Peyer's patch (tissue), 4 donors: ENCODE measurements around the gene STK24. TPM values are rescaled to one million over a fixed set of nuclear protein-coding genes. Genes with fewer than 3 reads are reported as not detected.

ENCODE experiments used
- DNase-seq, 3 donors: peaks; one replicate each; pipeline ENCODE4 v3.0.0-alpha.2; 2017 to 2019
- H3K27ac ChIP-seq, 4 donors: fragments of 200-600 bp; sonication (generic); one replicate each; pipeline ENCODE4 v1.5.1; 2016 to 2019
- H3K27me3 ChIP-seq, 2 donors: fragments of 200-600 bp; sonication (generic); one replicate each; pipeline ENCODE4 v1.5.1; 2019
- H3K36me3 ChIP-seq, 3 donors: fragments of 200-600 bp; sonication (generic); one replicate each; pipeline ENCODE4 v1.5.1; 2016 to 2019
- H3K4me1 ChIP-seq, 4 donors: fragments of 200-600 bp; sonication (generic); one replicate each; pipeline ENCODE4 v1.5.1; 2016 to 2019
- H3K4me3 ChIP-seq, 4 donors: fragments of 200-600 bp; sonication (generic); 1 replicate in 3 of 4; 2 replicates in 1 of 4; pipeline ENCODE4 v1.5.1; 2016 to 2019; ENCODE audit warnings: mild to moderate bottlenecking in 1 of 4
- H3K9me3 ChIP-seq, 4 donors: fragments of 200-600 bp; sonication (generic); one replicate each; pipeline ENCODE4 v1.5.1; 2016 to 2019; ENCODE audit warnings: mild to moderate bottlenecking in 1 of 4
- CTCF ChIP-seq, 6 experiments: fragments of 450-650 bp in 4 of 6; fragments of 200-600 bp in 2 of 6; sonication (generic) in 1 of 6; IDR thresholded peaks; one replicate each; pipeline ENCODE4 v1.5.1; 2017 to 2019; ENCODE audit warnings: antibody characterized with exemption in 6 of 6, mild to moderate bottlenecking in 3 of 6, moderate library complexity in 1 of 6
- POLR2A ChIP-seq, 2 donors: fragments of 450-650 bp; IDR thresholded peaks; one replicate each; pipeline ENCODE4 v1.5.1; 2017; ENCODE audit warnings: antibody characterized with exemption in 2 of 2, mild to moderate bottlenecking in 2 of 2, moderate library complexity in 2 of 2
- total RNA-seq, 4 donors: library from RNA; depleted of rRNA; stranded (reverse); fragments of >200 nt; gene quantifications; one replicate each; pipeline ENCODE4 v1.1.0, GENCODE V29; 2016

The STK24 gene
- total RNA-seq, 4 donors from 2014 or later = 84.2 to 137 (median 119) TPM

GRCh38 chr13:98443800-98444325 is 133.0 kb downstream of the STK24 start:
- peaks cover 0 to 6% (median 5%) of the 10 kb centered on the region in 4 donors for H3K4me1 ChIP-seq
- TF ChIP-seq CTCF (IDR thresholded peaks at IDR 0.05) = no peak
- no peak for TF ChIP-seq POLR2A (IDR thresholded peaks at IDR 0.05)
- H3K27me3 ChIP-seq = no peaks in the 10 kb centered on the region
- no peak overlapping the region for H3K27ac ChIP-seq
- no peak for DNase-seq
- no peaks in the 10 kb centered on the region for H3K9me3 ChIP-seq
- H3K4me3 ChIP-seq = no peak overlapping the region
- H3K36me3 ChIP-seq = peaks cover 0 to 31% (median 0%) of the 10 kb centered on the region in 3 donors

GRCh38 chr13:98443329-98443728 is 133.6 kb downstream of the STK24 start:
- peaks cover 0 to 28% (median 0%) of the 10 kb centered on the region in 3 donors for H3K36me3 ChIP-seq

GRCh38 chr13:98442391-98443230 is 134.3 kb downstream of the STK24 start:
- DNase-seq = no peak
- Histone ChIP-seq H3K4me1 (peaks cover 0 to 6% (median 5%) of the 10 kb centered on the region in 4 donors), H3K4me3 (no peak overlapping the region), H3K27me3 (no peaks in the 10 kb centered on the region), H3K27ac (no peak overlapping the region), H3K36me3 (peaks cover 0 to 21% (median 0%) of the 10 kb centered on the region in 3 donors), H3K9me3 (no peaks in the 10 kb centered on the region)
- TF ChIP-seq CTCF (IDR thresholded peaks at IDR 0.05) (no peak), POLR2A (IDR thresholded peaks at IDR 0.05) (no peak)

More at GRCh38 chr13:98443329-98443728, 133.6 kb downstream of the STK24 start:
- peaks cover 0 to 6% (median 5%) of the 10 kb centered on the region in 4 donors for H3K4me1 ChIP-seq
- no peaks in the 10 kb centered on the region for H3K9me3 ChIP-seq
- no peak overlapping the region for H3K27ac ChIP-seq
- no peaks in the 10 kb centered on the region for H3K27me3 ChIP-seq
- no peak overlapping the region for H3K4me3 ChIP-seq
- TF ChIP-seq POLR2A (IDR thresholded peaks at IDR 0.05) (no peak), CTCF (IDR thresholded peaks at IDR 0.05) (no peak)
- DNase-seq = no peak

- no peak for DNase-seq
- Histone ChIP-seq H3K36me3 (peaks cover 0 to 11% (median 0%) of the 10 kb centered on the region in 3 donors), H3K27me3 (no peaks in the 10 kb centered on the region), H3K4me1 (peaks cover 0 to 6% (median 5%) of the 10 kb centered on the region in 4 donors), H3K27ac (no peak overlapping the region), H3K9me3 (no peaks in the 10 kb centered on the region), H3K4me3 (no peak overlapping the region)
- TF ChIP-seq CTCF (IDR thresholded peaks at IDR 0.05) = no peak
- no peak for TF ChIP-seq POLR2A (IDR thresholded peaks at IDR 0.05)
Measured at GRCh38 chr13:98441056-98441676, 135.7 kb downstream of the STK24 start.

GRCh38 chr13:98440390-98441055 is 136.4 kb downstream of the STK24 start:
- TF ChIP-seq POLR2A (IDR thresholded peaks at IDR 0.05) (no peak), CTCF (IDR thresholded peaks at IDR 0.05) (no peak)
- H3K9me3 ChIP-seq = no peaks in the 10 kb centered on the region
- peaks cover 0 to 11% (median 0%) of the 10 kb centered on the region in 3 donors for H3K36me3 ChIP-seq
- H3K27ac ChIP-seq = no peak overlapping the region
- DNase-seq = no peak
- no peak overlapping the region for H3K4me3 ChIP-seq
- H3K27me3 ChIP-seq = no peaks in the 10 kb centered on the region
- peaks cover 0 to 5% (median 5%) of the 10 kb centered on the region in 4 donors for H3K4me1 ChIP-seq
